GM19438 (cell line): ENCODE measurements around the gene TGM3.

Experiments used
- ATAC-seq: cut with Tn5 transposase; IDR thresholded peaks from one replicate; pipeline ENCODE4 v1.9.1; 2021; ENCODE audit warnings: low read depth; ENCODE audit not compliant: unreplicated experiment

The TGM3 gene

GRCh38 chr20:2373098-2373497 is 77.3 kb downstream of the TGM3 start:
- no peak for ATAC-seq

- ATAC-seq: no peak
These were observed 78.7 kb downstream of the TGM3 start for GRCh38 chr20:2374346-2375125.

- no peak for ATAC-seq
These were observed 83.1 kb downstream of the TGM3 start for GRCh38 chr20:2378893-2379292.

GRCh38 chr20:2379511-2380229 is 83.9 kb downstream of the TGM3 start:
- no peak for ATAC-seq

GRCh38 chr20:2380601-2381000 is 84.8 kb downstream of the TGM3 start, which contains the start of gene TGM6:
Gene TGM6, plus strand, starts transcription at chr20:2380901. Its CDS starts 68 bp downstream, at chr20:2380969.
- no peak for ATAC-seq

- no peak for ATAC-seq
These were observed 85.5 kb downstream of the TGM3 start for GRCh38 chr20:2381303-2381702.

- no peak for ATAC-seq
These were observed 87.0 kb downstream of the TGM3 start for GRCh38 chr20:2382833-2383232.

GRCh38 chr20:2385026-2385425 is 89.2 kb downstream of the TGM3 start:
- no peak for ATAC-seq

GRCh38 chr20:2385496-2385895 is 89.7 kb downstream of the TGM3 start:
- ATAC-seq: no peak

- no peak for ATAC-seq
These were observed 90.8 kb downstream of the TGM3 start for GRCh38 chr20:2386516-2387179.

GRCh38 chr20:2387180-2387577 is 91.4 kb downstream of the TGM3 start:
- no peak for ATAC-seq

- no peak for ATAC-seq
These were observed 91.8 kb downstream of the TGM3 start for GRCh38 chr20:2387580-2387979.
